HepG2 (cell line): ENCODE data around the gene SLC17A9. TPM values are rescaled to one million over a fixed set of nuclear protein-coding genes. Genes with fewer than 3 reads are reported as not detected.

Experiments
- ATAC-seq: fragments of 200-7000 bp; cut with Tn5 transposase; 3 replicates; pipeline ENCODE4 v1.9.1; 2020; ENCODE audit warnings: mild to moderate bottlenecking, moderate library complexity
- BruUV-seq: library from RNA; stranded (reverse); fragments of 400-500 nt; replicated peaks from 2 replicates; lab custom pipeline; 2021; lab: Mats Ljungman, UMichigan
- CTCF ChIA-PET: fragments of 300-600 bp; formaldehyde crosslinking; extraction: SDS; loops from one replicate; lab custom pipeline; 2021; ENCODE audit warnings: low total read pairs, inconsistent platforms, low intra/inter-chr PET ratio; lab: Yijun Ruan, JAX
- POLR2A ChIA-PET: fragments of 350-600 bp; sonication (Branson Sonifier 250); formaldehyde crosslinking; loops from one replicate; lab custom pipeline; 2020; ENCODE audit warnings: antibody characterized with exemption, inconsistent platforms; lab: Yijun Ruan, JAX
- DNase-seq: peaks from one replicate; pipeline ENCODE4 v3.0.0-alpha.2; 2015; ENCODE audit warnings: low spot score
- FAIRE-seq: peaks from 3 replicates; lab custom pipeline; 2011; peaks lifted over from hg19 to GRCh38; lab: Jason Lieb, UNC
- H2AFZ ChIP-seq: one replicate; pipeline ENCODE4 v1.6.1; 2011; ENCODE audit warnings: low read length, inconsistent platforms
- H3K27ac ChIP-seq: fragments of 300-600 bp; 3 replicates; pipeline ENCODE4 v1.8.0; 2011; ENCODE audit warnings: mixed run types, mild to moderate bottlenecking, mixed read lengths, low read length, inconsistent platforms; ENCODE audit not compliant: insufficient read depth; ENCODE audit errors: extremely low read length
- H3K27me3 ChIP-seq, 2 experiments: fragments of 200-600 bp in 1 of 2; 2 replicates in 1 of 2; 3 replicates in 1 of 2; pipeline versions ENCODE4 v1.6.0 to v1.8.0; 2011; ENCODE audit warnings: low read length in 2 of 2, mild to moderate bottlenecking in 2 of 2, moderate library complexity in 2 of 2, inconsistent platforms in 1 of 2; ENCODE audit not compliant: insufficient read depth in 2 of 2, control insufficient read depth in 1 of 2
- H3K36me3 ChIP-seq, 2 experiments: fragments of 200-600 bp in 1 of 2; replicated peaks in 1 of 2; 2 replicates in 1 of 2; 3 replicates in 1 of 2; pipeline versions ENCODE4 v1.5.1 to v1.8.0; 2011; ENCODE audit warnings: low read length in 2 of 2, inconsistent platforms in 1 of 2; ENCODE audit not compliant: insufficient read depth in 2 of 2, control insufficient read depth in 1 of 2
- H3K4me1 ChIP-seq: 2 replicates; pipeline ENCODE4 v1.5.1; 2012; ENCODE audit warnings: low read length, inconsistent platforms; ENCODE audit not compliant: insufficient read depth
- H3K4me2 ChIP-seq: 2 replicates; pipeline ENCODE4 v1.6.0; 2011; ENCODE audit warnings: low read depth, low read length, inconsistent platforms
- H3K4me3 ChIP-seq, 3 experiments: fragments of 200-600 bp in 1 of 3; sonication (generic), shearing (Covaris generic) in 1 of 3; replicated peaks in 1 of 3; 2 replicates each; pipeline ENCODE4 v1.5.1; 2011 to 2016; ENCODE audit warnings: low read length in 3 of 3, inconsistent platforms in 2 of 3, low read depth in 2 of 3, mild to moderate bottlenecking in 2 of 3, control low read depth in 1 of 3, mixed read lengths in 1 of 3; ENCODE audit not compliant: insufficient read depth in 1 of 3
- H3K79me2 ChIP-seq: one replicate; pipeline ENCODE4 v1.6.1; 2011; ENCODE audit warnings: low read length, inconsistent platforms; ENCODE audit not compliant: insufficient read depth
- H3K9ac ChIP-seq: 2 replicates; pipeline ENCODE4 v1.6.0; 2011; ENCODE audit warnings: mild to moderate bottlenecking, low read depth, low read length, inconsistent platforms; ENCODE audit not compliant: insufficient read depth
- H3K9me3 ChIP-seq: 2 replicates; pipeline ENCODE4 v1.5.1; 2012; ENCODE audit warnings: mild to moderate bottlenecking, low read length
- H4K20me1 ChIP-seq: 2 replicates; pipeline ENCODE4 v1.6.0; 2011; ENCODE audit warnings: inconsistent platforms, mild to moderate bottlenecking, low read length, moderate library complexity; ENCODE audit not compliant: insufficient read depth
- BCL6 ChIP-seq: IDR thresholded peaks from 2 replicates; pipeline ENCODE4 v1.6.1; 2016; ENCODE audit warnings: missing genetic modification reagents, missing compliant biosample characterization
- CBX1 ChIP-seq: IDR thresholded peaks from one replicate; pipeline ENCODE4 v1.6.1; 2016; ENCODE audit warnings: antibody characterized with exemption, low read depth
- KAT2B ChIP-seq: fragments of 150-350 bp; IDR thresholded peaks from 2 replicates; pipeline ENCODE4 v1.6.1; 2014; ENCODE audit warnings: low read depth, low read length, borderline replicate concordance
- NFE2L2 ChIP-seq: fragments of 150-350 bp; IDR thresholded peaks from 2 replicates; pipeline ENCODE4 v1.6.1; 2014; ENCODE audit warnings: low read length
- NR2C2 ChIP-seq: sonication (generic); formaldehyde crosslinking; IDR thresholded peaks from 2 replicates; pipeline ENCODE4 v1.4.0; 2020; ENCODE audit warnings: missing genetic modification reagents, mild to moderate bottlenecking, moderate library complexity, borderline replicate concordance
- PAWR ChIP-seq: sonication (generic); formaldehyde crosslinking; IDR thresholded peaks from 2 replicates; pipeline ENCODE4 v1.4.0; 2020; ENCODE audit warnings: missing genetic modification reagents, mild to moderate bottlenecking, borderline replicate concordance
- ZNF18 ChIP-seq: sonication (generic); formaldehyde crosslinking; IDR thresholded peaks from 2 replicates; pipeline ENCODE4 v1.8.0; 2022; ENCODE audit warnings: mild to moderate bottlenecking, missing genetic modification reagents; ENCODE audit not compliant: insufficient replicate concordance
- ZNF34 ChIP-seq: sonication (generic); formaldehyde crosslinking; IDR thresholded peaks from 2 replicates; pipeline ENCODE4 v1.4.0; 2020; ENCODE audit warnings: mild to moderate bottlenecking, missing genetic modification reagents, borderline replicate concordance
- WGBS: methylation state at CpG from one replicate; pipeline ENCODE4 v1.1.6; 2017; ENCODE audit warnings: low lambda C conversion rate; 5-methylcytosine and 5-hydroxymethylcytosine counted together
- in situ Hi-C: cut with HindIII; loops from 2 replicates; pipeline ENCODE4 v1.10.0; 2017; ENCODE audit warnings: low pct_unique_long_range_greater_than_20kb; ENCODE audit not compliant: extremely low pct_ligation_motif_present
- intact Hi-C: fragments of 100-400 bp; cut with micrococcal nuclease; formaldehyde crosslinking; loops from one replicate; pipeline ENCODE4 v1.10.0; 2022; ENCODE audit not compliant: unreplicated experiment
- polyA plus RNA-seq, 8 experiments: library from polyadenylated mRNA; depleted of rRNA in 3 of 8; stranded (reverse) in 7 of 8; unstranded in 1 of 8; fragments of >200 nt; fragmentation: Illumina TruSeq in 4 of 8; extraction: Trizol in 4 of 8; gene quantifications; 2 replicates each; pipeline versions ENCODE4 v1.2.1 to v1.2.3, GENCODE V29; 2011 to 2016; ENCODE audit warnings: low read depth in 4 of 8, missing spikeins in 1 of 8, mixed read lengths in 1 of 8; ENCODE audit not compliant: insufficient read depth in 1 of 8
- total RNA-seq, 5 experiments: library from RNA; depleted of rRNA; stranded (reverse); fragments of >200 nt; fragmentation: Illumina TruSeq; extraction: Trizol; gene quantifications; 2 replicates each; pipeline ENCODE4 v1.2.3, GENCODE V29; 2016; ENCODE audit warnings: low read depth in 1 of 5
- TF ChIP-seq, protein P1 (sequence below): IDR thresholded peaks from 2 replicates; pipeline ENCODE4 v1.6.1; 2012; ENCODE audit warnings: low read length, improper control_type of control experiment
- TF ChIP-seq, protein P2 (sequence below): sonication (generic); formaldehyde crosslinking; IDR thresholded peaks from 2 replicates; pipeline ENCODE4 v1.5.0; 2020; ENCODE audit warnings: mild to moderate bottlenecking, missing genetic modification reagents
- TF ChIP-seq, protein P3 (sequence below): sonication (generic); formaldehyde crosslinking; conservative IDR thresholded peaks from 2 replicates; pipeline ENCODE4 v1.4.0; 2020; ENCODE audit warnings: missing genetic modification reagents

SLC17A9 gene
- total and polyA plus RNA-seq, 2 of the 13 experiments (the other 11 are each of a cell fraction or from before 2014, with no cell fraction given): 110 to 191 TPM

GRCh38 chr20:62929051-62929538 is 23.4 kb upstream of the SLC17A9 start (continued):
- TF ChIP-seq ZNF18 (CRISPR knock-in tag): no peak
- TF ChIP-seq, protein P1, sequence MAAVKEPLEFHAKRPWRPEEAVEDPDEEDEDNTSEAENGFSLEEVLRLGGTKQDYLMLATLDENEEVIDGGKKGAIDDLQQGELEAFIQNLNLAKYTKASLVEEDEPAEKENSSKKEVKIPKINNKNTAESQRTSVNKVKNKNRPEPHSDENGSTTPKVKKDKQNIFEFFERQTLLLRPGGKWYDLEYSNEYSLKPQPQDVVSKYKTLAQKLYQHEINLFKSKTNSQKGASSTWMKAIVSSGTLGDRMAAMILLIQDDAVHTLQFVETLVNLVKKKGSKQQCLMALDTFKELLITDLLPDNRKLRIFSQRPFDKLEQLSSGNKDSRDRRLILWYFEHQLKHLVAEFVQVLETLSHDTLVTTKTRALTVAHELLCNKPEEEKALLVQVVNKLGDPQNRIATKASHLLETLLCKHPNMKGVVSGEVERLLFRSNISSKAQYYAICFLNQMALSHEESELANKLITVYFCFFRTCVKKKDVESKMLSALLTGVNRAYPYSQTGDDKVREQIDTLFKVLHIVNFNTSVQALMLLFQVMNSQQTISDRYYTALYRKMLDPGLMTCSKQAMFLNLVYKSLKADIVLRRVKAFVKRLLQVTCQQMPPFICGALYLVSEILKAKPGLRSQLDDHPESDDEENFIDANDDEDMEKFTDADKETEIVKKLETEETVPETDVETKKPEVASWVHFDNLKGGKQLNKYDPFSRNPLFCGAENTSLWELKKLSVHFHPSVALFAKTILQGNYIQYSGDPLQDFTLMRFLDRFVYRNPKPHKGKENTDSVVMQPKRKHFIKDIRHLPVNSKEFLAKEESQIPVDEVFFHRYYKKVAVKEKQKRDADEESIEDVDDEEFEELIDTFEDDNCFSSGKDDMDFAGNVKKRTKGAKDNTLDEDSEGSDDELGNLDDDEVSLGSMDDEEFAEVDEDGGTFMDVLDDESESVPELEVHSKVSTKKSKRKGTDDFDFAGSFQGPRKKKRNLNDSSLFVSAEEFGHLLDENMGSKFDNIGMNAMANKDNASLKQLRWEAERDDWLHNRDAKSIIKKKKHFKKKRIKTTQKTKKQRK: no peak
- no peak for TF ChIP-seq NFE2L2

DNA sequence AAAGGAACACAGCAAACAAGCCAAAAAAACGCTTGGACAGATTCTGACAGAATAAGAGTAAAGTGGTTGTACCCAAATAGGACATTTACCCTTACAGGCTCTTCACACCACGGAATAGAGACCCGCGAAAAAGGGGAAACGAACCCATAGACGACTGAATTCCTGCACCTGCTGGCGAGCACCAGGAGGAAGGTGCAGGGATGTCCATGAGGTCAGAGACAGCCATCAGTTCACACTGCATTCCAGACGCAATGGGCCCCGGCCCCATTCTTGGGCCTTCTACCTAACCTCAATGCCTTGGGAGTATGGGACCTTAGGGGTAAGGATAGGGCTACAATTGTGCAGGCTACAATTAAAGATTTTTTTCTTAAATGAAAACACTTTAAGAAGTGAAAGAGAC is 21.0 kb upstream of the SLC17A9 start:
- Histone ChIP-seq H3K9ac (no peak overlapping the region), H3K79me2 (peaks cover 99% of the 10 kb centered on the region), H3K27ac (peak overlapping the region; percentile 2), H3K4me1 (peaks cover 91% of the 10 kb centered on the region), H3K9me3 (no peaks in the 10 kb centered on the region), H2AFZ (no peak overlapping the region), H3K36me3 (peaks cover 17 to 38% of the 10 kb centered on the region in 2 experiments), H3K4me2 (peak overlapping the region; percentile 10; the same call in 1 of the 2 replicates), H3K27me3 (no peaks in the 10 kb centered on the region), H4K20me1 (peaks cover 81% of the 10 kb centered on the region), H3K4me3 (no peak overlapping the region)
- DNase-seq (no peak), FAIRE-seq (no peak), ATAC-seq (no peak)
- ChIA-PET CTCF (no interaction called here), POLR2A (interaction anchor here (1.1 kb wide), 1 partner anchor 22 kb away, joined by 3 read pairs; no protein-coding TSS in a partner anchor)
- WGBS: 88% methylated on average over 9 of the region's 9 CpGs
- BruUV-seq: no TSS peak
- in situ Hi-C loops (no loop called here), intact Hi-C loops (no loop called here)
- TF ChIP-seq PAWR (CRISPR knock-in tag) (no peak), ZNF34 (CRISPR knock-in tag) (no peak), NR2C2 (no peak), CBX1 (no peak), BCL6 (CRISPR knock-in tag) (peak; percentile 10; the same call in 1 of the 2 replicates), KAT2B (no peak)
- TF ChIP-seq, protein P2, sequence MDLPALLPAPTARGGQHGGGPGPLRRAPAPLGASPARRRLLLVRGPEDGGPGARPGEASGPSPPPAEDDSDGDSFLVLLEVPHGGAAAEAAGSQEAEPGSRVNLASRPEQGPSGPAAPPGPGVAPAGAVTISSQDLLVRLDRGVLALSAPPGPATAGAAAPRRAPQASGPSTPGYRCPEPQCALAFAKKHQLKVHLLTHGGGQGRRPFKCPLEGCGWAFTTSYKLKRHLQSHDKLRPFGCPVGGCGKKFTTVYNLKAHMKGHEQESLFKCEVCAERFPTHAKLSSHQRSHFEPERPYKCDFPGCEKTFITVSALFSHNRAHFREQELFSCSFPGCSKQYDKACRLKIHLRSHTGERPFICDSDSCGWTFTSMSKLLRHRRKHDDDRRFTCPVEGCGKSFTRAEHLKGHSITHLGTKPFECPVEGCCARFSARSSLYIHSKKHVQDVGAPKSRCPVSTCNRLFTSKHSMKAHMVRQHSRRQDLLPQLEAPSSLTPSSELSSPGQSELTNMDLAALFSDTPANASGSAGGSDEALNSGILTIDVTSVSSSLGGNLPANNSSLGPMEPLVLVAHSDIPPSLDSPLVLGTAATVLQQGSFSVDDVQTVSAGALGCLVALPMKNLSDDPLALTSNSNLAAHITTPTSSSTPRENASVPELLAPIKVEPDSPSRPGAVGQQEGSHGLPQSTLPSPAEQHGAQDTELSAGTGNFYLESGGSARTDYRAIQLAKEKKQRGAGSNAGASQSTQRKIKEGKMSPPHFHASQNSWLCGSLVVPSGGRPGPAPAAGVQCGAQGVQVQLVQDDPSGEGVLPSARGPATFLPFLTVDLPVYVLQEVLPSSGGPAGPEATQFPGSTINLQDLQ (CRISPR knock-in tag): no peak
- TF ChIP-seq, protein P3, sequence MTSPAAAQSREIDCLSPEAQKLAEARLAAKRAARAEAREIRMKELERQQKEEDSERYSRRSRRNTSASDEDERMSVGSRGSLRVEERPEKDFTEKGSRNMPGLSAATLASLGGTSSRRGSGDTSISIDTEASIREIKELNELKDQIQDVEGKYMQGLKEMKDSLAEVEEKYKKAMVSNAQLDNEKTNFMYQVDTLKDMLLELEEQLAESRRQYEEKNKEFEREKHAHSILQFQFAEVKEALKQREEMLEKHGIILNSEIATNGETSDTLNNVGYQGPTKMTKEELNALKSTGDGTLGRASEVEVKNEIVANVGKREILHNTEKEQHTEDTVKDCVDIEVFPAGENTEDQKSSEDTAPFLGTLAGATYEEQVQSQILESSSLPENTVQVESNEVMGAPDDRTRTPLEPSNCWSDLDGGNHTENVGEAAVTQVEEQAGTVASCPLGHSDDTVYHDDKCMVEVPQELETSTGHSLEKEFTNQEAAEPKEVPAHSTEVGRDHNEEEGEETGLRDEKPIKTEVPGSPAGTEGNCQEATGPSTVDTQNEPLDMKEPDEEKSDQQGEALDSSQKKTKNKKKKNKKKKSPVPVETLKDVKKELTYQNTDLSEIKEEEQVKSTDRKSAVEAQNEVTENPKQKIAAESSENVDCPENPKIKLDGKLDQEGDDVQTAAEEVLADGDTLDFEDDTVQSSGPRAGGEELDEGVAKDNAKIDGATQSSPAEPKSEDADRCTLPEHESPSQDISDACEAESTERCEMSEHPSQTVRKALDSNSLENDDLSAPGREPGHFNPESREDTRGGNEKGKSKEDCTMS (CRISPR knock-in tag): no peak
